HUDEP-2 (cell line): Measurements from ENCODE around the gene TAPT1.
"Not testable (repeated sequence)": the region's sequence is repeated elsewhere in the genome, so short reads cannot be mapped to it uniquely, and the experiment has no call there.

ENCODE experiments used
- DNase-seq, 76 experiments: peaks; one replicate each; lab custom pipeline; 2025; ENCODE audit not compliant: unreplicated experiment in 76 of 76; lab: John Stamatoyannopoulos, UW

The TAPT1 gene

GRCh38 chr4:16225863-16226815, at the start of gene TAPT1:
TAPT1 (minus strand) TSS chr4:16226471; CDS start chr4:16226457, 14 bp downstream.
- peak in 68 of 76 experiments; percentile 1 to 75 (median 50) for DNase-seq

- DNase-seq = no peak
Observed at GRCh38 chr4:16271411-16271810, 45.1 kb upstream of the TAPT1 start.

GRCh38 chr4:16270454-16271328, 44.4 kb upstream of the TAPT1 start:
- peak in 3 of 76 experiments; percentile 0 to 16 (median 2) for DNase-seq

- DNase-seq = not testable (repeated sequence)
Observed at GRCh38 chr4:16269742-16270453, 43.6 kb upstream of the TAPT1 start.

GRCh38 chr4:16269240-16269639, 43.0 kb upstream of the TAPT1 start:
- no peak for DNase-seq

GRCh38 chr4:16268290-16268689, 42.0 kb upstream of the TAPT1 start:
- no peak for DNase-seq

GRCh38 chr4:16267639-16268038, 41.4 kb upstream of the TAPT1 start:
- no peak for DNase-seq

GRCh38 chr4:16265820-16266219, 39.5 kb upstream of the TAPT1 start:
- no peak for DNase-seq

GRCh38 chr4:16264798-16265197, 38.5 kb upstream of the TAPT1 start:
- DNase-seq = peak in 13 of 76 experiments; percentile 1 to 43 (median 15)

GRCh38 chr4:16263056-16263455, 36.8 kb upstream of the TAPT1 start:
- DNase-seq = no peak

GRCh38 chr4:16262188-16262587, 35.9 kb upstream of the TAPT1 start:
- no peak for DNase-seq

- no peak for DNase-seq
Observed at GRCh38 chr4:16261313-16261878, 35.1 kb upstream of the TAPT1 start.

- no peak for DNase-seq
Observed at GRCh38 chr4:16259889-16260246, 33.6 kb upstream of the TAPT1 start.

- DNase-seq = no peak
Observed at GRCh38 chr4:16259241-16259888, 33.1 kb upstream of the TAPT1 start.

GRCh38 chr4:16257611-16258010, 31.3 kb upstream of the TAPT1 start:
- DNase-seq = no peak

GRCh38 chr4:16256343-16256742, 30.1 kb upstream of the TAPT1 start:
- no peak for DNase-seq

GRCh38 chr4:16255730-16256129, 29.5 kb upstream of the TAPT1 start:
- no peak for DNase-seq

GRCh38 chr4:16253127-16253960, 27.1 kb upstream of the TAPT1 start:
- no peak for DNase-seq
